Small intestine (tissue), 16 donors: ENCODE data around the gene PROM2. TPM values are rescaled to one million over a fixed set of nuclear protein-coding genes. Genes with fewer than 3 reads are reported as not detected.

Experiments used
- DNase-seq, 2 donors: peaks; one replicate each; pipeline versions ENCODE4 v3.0.0 to v3.0.0-alpha.2; 2013
- FAIRE-seq: peaks from 2 replicates; lab custom pipeline; 2012; peaks lifted over from hg19 to GRCh38; lab: Jason Lieb, UNC
- H3K27ac ChIP-seq, 3 donors: one replicate each; pipeline ENCODE4 v1.5.1; 2013; ENCODE audit warnings: low read length in 2 of 3, mild to moderate bottlenecking in 2 of 3, control low read depth in 1 of 3, inconsistent platforms in 1 of 3, low read depth in 1 of 3, moderate library complexity in 1 of 3
- H3K27me3 ChIP-seq, 3 donors: one replicate each; pipeline ENCODE4 v1.6.1; 2013; ENCODE audit warnings: low read length in 3 of 3, inconsistent platforms in 1 of 3; ENCODE audit not compliant: control insufficient read depth in 3 of 3, insufficient read depth in 3 of 3
- H3K36me3 ChIP-seq, 3 donors: one replicate each; pipeline ENCODE4 v1.6.1; 2013; ENCODE audit warnings: low read length in 3 of 3, inconsistent platforms in 1 of 3, low read depth in 1 of 3, mild to moderate bottlenecking in 1 of 3, moderate library complexity in 1 of 3; ENCODE audit not compliant: control insufficient read depth in 3 of 3, insufficient read depth in 2 of 3
- H3K4me1 ChIP-seq, 3 donors: one replicate each; pipeline ENCODE4 v1.6.1; 2013; ENCODE audit warnings: low read length in 2 of 3, inconsistent platforms in 1 of 3, low read depth in 1 of 3, mild to moderate bottlenecking in 1 of 3, moderate library complexity in 1 of 3; ENCODE audit not compliant: control insufficient read depth in 3 of 3, insufficient read depth in 2 of 3
- H3K4me3 ChIP-seq, 3 donors: one replicate each; pipeline ENCODE4 v1.5.1; 2013; ENCODE audit warnings: low read length in 3 of 3, control low read depth in 1 of 3, inconsistent platforms in 1 of 3, low read depth in 1 of 3, mild to moderate bottlenecking in 1 of 3, moderate library complexity in 1 of 3
- H3K9me3 ChIP-seq, 2 donors: one replicate each; pipeline ENCODE4 v1.6.1; 2013; ENCODE audit warnings: low read depth in 1 of 2, low read length in 1 of 2; ENCODE audit not compliant: control insufficient read depth in 2 of 2, insufficient read depth in 1 of 2
- WGBS, 3 donors: extraction: QIAGEN DNeasy Blood & Tissue Kit; methylation state at CpG; one replicate each; pipeline ENCODE4 v1.1.7; 2013; 5-methylcytosine and 5-hydroxymethylcytosine counted together
- long read RNA-seq, 10 donors: transcript quantifications; one replicate each; lab custom pipeline, GENCODE V29; 2026
- polyA plus RNA-seq, 4 donors: library from polyadenylated mRNA; stranded (reverse) in 3 of 4; unstranded in 1 of 4; fragments of 200-250 nt in 3 of 4; fragments of 120-200 nt in 1 of 4; gene quantifications; one replicate each; pipeline versions ENCODE4 v1.2.1 to v1.2.3, GENCODE V29; 2013
- donor health status: healthy with polysubstance abuse.
- donor health status: control.
- donor health status: control.
- donor health status: Bipolar disorder and iron deficiency.
- donor health status: healthy.

The PROM2 gene, protein sequence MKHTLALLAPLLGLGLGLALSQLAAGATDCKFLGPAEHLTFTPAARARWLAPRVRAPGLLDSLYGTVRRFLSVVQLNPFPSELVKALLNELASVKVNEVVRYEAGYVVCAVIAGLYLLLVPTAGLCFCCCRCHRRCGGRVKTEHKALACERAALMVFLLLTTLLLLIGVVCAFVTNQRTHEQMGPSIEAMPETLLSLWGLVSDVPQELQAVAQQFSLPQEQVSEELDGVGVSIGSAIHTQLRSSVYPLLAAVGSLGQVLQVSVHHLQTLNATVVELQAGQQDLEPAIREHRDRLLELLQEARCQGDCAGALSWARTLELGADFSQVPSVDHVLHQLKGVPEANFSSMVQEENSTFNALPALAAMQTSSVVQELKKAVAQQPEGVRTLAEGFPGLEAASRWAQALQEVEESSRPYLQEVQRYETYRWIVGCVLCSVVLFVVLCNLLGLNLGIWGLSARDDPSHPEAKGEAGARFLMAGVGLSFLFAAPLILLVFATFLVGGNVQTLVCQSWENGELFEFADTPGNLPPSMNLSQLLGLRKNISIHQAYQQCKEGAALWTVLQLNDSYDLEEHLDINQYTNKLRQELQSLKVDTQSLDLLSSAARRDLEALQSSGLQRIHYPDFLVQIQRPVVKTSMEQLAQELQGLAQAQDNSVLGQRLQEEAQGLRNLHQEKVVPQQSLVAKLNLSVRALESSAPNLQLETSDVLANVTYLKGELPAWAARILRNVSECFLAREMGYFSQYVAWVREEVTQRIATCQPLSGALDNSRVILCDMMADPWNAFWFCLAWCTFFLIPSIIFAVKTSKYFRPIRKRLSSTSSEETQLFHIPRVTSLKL
- 10 to 100 TPM in 1 of 4 donors, 1 to 10 TPM in 3; 1.1 to 17.9 (median 1.8) TPM for polyA plus RNA-seq
- long read RNA-seq, donor 1: 0 reads
- long read RNA-seq, donor 2: 0 reads
- long read RNA-seq, donor 3: 0 reads
- long read RNA-seq, donor 4: 0 reads
- long read RNA-seq, donor 5: 0 reads
- long read RNA-seq, donor 6: 0 reads
- long read RNA-seq, donor 7: 0 reads
- long read RNA-seq, donor 8: 0 reads
- long read RNA-seq, donor 9: 0 reads
- long read RNA-seq, donor 10: 0 reads

- no peaks in the 10 kb centered on the region for H3K27me3 ChIP-seq
- peak within 1 kb of the TSS in 1 of 3 donors; percentile 12 for H3K4me3 ChIP-seq
- FAIRE-seq (no peak), DNase-seq (peak; percentile 82 to 86)
- peaks cover 0 to 4% (median 0%) of the 10 kb centered on the region in 3 donors for H3K4me1 ChIP-seq
- no peaks in the 10 kb centered on the region for H3K36me3 ChIP-seq
- WGBS, 3 donors: 9 to 56% (median 34%) methylated on average over 17 of the region's 17 CpGs
- H3K27ac ChIP-seq: peak within 1 kb of the TSS in 2 of 3 donors; percentile 15 to 60
- H3K9me3 ChIP-seq: no peaks in the 10 kb centered on the region
Observed at GRCh38 chr2:95274291-95275150, at the start of gene PROM2. PROM2 (plus strand) TSS chr2:95274449; CDS start chr2:95274586, 137 bp downstream.

DNA sequence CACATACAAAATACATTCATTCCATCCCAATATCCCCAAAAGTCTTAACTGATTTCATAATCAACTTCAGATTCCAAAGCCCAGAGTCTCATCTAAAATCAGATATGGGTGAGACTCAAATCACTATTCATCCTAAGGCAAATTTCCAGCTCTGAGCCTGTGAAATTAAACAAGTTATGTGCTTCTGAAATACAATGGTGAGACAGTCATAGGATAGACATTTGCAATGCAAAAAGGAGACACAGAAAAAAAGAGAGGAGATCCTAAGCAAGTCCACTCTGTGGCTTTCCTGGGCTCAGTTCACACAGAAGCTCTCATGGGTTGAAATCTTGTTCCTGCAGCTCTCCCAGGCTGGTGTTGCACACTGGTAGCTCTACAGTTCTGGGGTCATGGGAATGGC lies 48.6 kb upstream of the PROM2 start:
- Histone ChIP-seq H3K27ac (no peak overlapping the region), H3K27me3 (no peaks in the 10 kb centered on the region), H3K9me3 (peaks cover 0 to 24% of the 10 kb centered on the region in 2 donors), H3K4me1 (no peaks in the 10 kb centered on the region), H3K36me3 (peaks cover 0 to 2% (median 0%) of the 10 kb centered on the region in 3 donors), H3K4me3 (no peak overlapping the region)
- DNase-seq (no peak), FAIRE-seq (no peak)

DNA sequence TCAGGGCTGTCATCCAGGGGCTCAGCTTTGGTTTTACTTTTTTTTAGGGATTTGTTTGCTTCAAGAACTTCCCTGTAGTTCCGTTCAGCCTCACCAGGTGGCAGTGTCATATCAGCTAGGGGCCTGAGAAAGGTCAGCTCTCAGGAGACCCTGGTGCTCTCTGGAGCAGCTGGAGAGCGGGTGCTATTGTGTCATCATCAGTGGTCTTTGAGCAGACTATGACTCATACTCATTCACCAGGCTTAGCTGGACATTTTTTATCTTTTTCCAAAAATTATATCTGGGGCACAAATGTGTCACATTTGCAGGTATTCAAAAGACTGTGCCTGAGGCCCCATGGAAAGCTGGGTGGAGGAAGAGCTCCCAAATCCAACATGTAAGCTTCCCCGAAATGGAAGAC lies 42.5 kb upstream of the PROM2 start:
- H3K36me3 ChIP-seq: no peaks in the 10 kb centered on the region
- H3K4me1 ChIP-seq: no peaks in the 10 kb centered on the region
- H3K4me3 ChIP-seq: no peak overlapping the region
- no peak overlapping the region for H3K27ac ChIP-seq
- H3K9me3 ChIP-seq: peaks cover 0 to under 1% of the 10 kb centered on the region in 2 donors
- no peaks in the 10 kb centered on the region for H3K27me3 ChIP-seq
- 26 to 48% (median 37%) methylated on average over 3 of the region's 3 CpGs for WGBS, 3 donors
- FAIRE-seq (no peak), DNase-seq (peak; percentile 55 to 66)

DNA sequence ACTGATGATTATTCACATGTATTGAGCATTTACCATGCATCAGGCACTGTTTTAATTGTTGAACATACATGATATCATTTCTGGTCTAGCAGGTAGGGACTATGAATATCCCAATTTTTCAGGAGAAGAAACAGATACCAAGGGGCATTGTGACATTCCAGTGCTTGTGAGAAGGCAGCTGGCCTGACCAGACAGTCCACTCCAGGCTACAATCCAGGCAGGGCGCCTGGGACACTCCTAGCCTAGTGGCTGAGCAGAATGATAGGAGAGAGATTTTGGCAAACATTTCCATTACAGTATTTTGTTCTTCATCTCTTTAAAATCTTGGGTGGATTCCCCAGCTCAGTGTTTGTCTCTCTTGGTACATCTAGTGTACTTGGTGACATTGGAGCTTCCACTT lies 42.0 kb upstream of the PROM2 start:
- H3K36me3 ChIP-seq: no peaks in the 10 kb centered on the region
- WGBS, 3 donors: 79 to 90% (median 85%) methylated on average over 1 of the region's 1 CpG
- H3K27ac ChIP-seq: no peak overlapping the region
- FAIRE-seq (no peak), DNase-seq (no peak)
- no peaks in the 10 kb centered on the region for H3K27me3 ChIP-seq
- H3K4me1 ChIP-seq: no peaks in the 10 kb centered on the region
- no peak overlapping the region for H3K4me3 ChIP-seq
- H3K9me3 ChIP-seq: no peaks in the 10 kb centered on the region

- DNase-seq (no peak), FAIRE-seq (no peak)
- H3K27me3 ChIP-seq: no peaks in the 10 kb centered on the region
- no peaks in the 10 kb centered on the region for H3K4me1 ChIP-seq
- no peaks in the 10 kb centered on the region for H3K9me3 ChIP-seq
- 84 to 88% (median 88%) methylated on average over 5 of the region's 5 CpGs for WGBS, 3 donors
- no peaks in the 10 kb centered on the region for H3K36me3 ChIP-seq
- no peak overlapping the region for H3K27ac ChIP-seq
- no peak overlapping the region for H3K4me3 ChIP-seq
Observed at GRCh38 chr2:95234286-95234785, 39.9 kb upstream of the PROM2 start.

DNA sequence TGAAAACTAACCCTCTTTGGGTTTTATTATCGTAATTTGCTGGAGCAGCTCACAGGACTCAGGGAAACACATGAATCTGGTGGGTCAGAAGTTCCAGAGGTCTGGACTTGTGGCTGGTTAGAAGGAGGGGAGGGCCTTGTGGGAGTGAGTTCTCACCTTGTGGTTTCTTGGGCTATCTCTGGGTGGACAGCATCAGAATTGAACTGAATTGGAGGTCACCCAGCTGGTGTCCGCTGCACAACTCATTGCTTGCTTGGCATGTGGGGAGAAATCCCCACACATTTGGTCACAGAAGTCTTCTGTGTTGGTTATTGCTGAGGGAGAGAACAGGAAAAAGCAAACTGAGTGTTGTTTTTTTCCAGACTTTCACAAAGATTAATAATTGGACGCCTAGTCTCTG lies 39.4 kb upstream of the PROM2 start:
- H3K4me1 ChIP-seq: no peaks in the 10 kb centered on the region
- DNase-seq (no peak), FAIRE-seq (no peak)
- no peaks in the 10 kb centered on the region for H3K36me3 ChIP-seq
- no peaks in the 10 kb centered on the region for H3K9me3 ChIP-seq
- no peak overlapping the region for H3K4me3 ChIP-seq
- 92 to 98% (median 95%) methylated on average over 3 of the region's 3 CpGs for WGBS, 3 donors
- H3K27ac ChIP-seq: no peak overlapping the region
- no peaks in the 10 kb centered on the region for H3K27me3 ChIP-seq

DNA sequence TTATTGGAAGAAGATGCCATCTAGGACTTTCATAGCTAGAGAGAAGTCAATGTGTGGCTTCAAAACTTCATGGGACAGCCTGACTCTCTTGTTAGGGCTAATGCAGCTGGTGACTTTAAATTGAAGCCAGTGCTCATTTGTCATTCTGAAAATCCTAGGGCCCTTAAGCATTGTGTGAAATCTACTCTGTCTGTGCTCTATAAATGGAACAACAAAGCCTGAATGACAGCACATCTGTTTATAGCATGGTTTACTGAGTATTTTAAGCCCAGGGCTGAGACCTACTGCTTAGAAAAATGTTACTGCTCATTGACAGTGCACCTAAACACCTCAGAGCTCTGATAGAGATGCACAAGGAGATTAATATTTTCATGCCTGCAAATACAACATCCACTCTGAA lies 36.1 kb upstream of the PROM2 start:
- Histone ChIP-seq H3K9me3 (peaks cover 0 to 18% of the 10 kb centered on the region in 2 donors), H3K27ac (no peak overlapping the region), H3K27me3 (no peaks in the 10 kb centered on the region), H3K4me1 (no peaks in the 10 kb centered on the region), H3K4me3 (no peak overlapping the region), H3K36me3 (no peaks in the 10 kb centered on the region)
- FAIRE-seq (no peak), DNase-seq (no peak)
